Stimulated activated naive B cell treated with anti-CD40 and anti-IgM and Interleukin-4, amounts not matched to agents 10 μg/mL and 1 μg/mL and 100 μg/mL, for 72 hours (primary cell): ENCODE results near the gene CBX7.

Experiments
- ATAC-seq, 2 donors: fragments of 150-1000 bp; cut with Tn5 transposase; replicated peaks; 2 replicates each; pipeline ENCODE4 v1.10.0; 2021; ENCODE audit warnings: moderate library complexity in 1 of 2
- DNase-seq: peaks from one replicate; pipeline ENCODE4 v3.0.0; 2021
- H3K27ac Mint-ChIP-seq: one replicate; pipeline ENCODE4 v1.8.0; 2022; ENCODE audit warnings: mild to moderate bottlenecking, mixed read lengths
- H3K27me3 Mint-ChIP-seq, 2 donors: one replicate each; pipeline ENCODE4 v1.8.0; 2022; ENCODE audit warnings: mixed read lengths in 2 of 2
- H3K36me3 Mint-ChIP-seq, 2 donors: one replicate each; pipeline ENCODE4 v1.8.0; 2022; ENCODE audit warnings: mixed read lengths in 2 of 2, mild to moderate bottlenecking in 1 of 2
- H3K4me1 Mint-ChIP-seq, 2 donors: one replicate each; pipeline ENCODE4 v1.8.0; 2022; ENCODE audit warnings: mixed read lengths in 2 of 2, mild to moderate bottlenecking in 1 of 2
- H3K4me3 Mint-ChIP-seq, 2 donors: one replicate each; pipeline ENCODE4 v1.8.0; 2022; ENCODE audit warnings: mild to moderate bottlenecking in 2 of 2, mixed read lengths in 2 of 2, moderate library complexity in 1 of 2
- H3K9me3 Mint-ChIP-seq, 2 donors: one replicate each; pipeline ENCODE4 v1.8.0; 2022; ENCODE audit warnings: mixed read lengths in 2 of 2, mild to moderate bottlenecking in 1 of 2

CBX7 gene

DNA sequence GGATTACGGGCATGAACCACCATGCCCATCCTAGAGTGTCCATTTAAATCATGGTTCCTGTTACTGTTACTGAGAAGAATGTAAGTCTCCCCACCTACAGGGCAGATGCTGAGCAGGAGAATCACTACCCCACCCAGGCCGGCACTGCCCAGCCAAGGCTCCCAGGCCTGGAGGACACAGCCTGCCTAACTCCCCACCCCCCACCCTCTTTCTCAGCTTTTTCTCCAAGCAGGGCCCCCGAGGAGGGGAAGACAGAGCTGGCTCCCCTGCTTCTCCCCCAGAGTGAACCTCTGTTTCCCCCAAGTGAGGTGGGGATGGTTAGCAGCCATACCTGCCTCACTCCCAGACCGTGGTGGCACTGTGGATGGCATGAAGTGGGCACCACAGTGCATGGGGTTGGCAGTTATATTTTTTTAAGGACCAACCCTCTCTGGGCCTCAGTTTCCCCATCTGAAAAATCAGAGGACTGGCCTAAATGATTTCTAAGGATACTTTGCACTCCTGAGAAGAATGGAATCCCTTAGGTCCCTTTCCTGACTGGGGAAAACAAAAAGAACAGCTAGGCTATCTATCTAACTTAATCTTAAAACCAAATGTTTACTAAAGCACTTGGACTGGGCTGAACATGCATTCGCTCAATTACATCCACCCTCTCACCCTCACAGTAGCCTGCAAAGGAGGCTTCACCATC, 5.0 kb downstream of the CBX7 start:
- Mint-ChIP-seq H3K9me3 (no peaks in the 10 kb centered on the region), H3K4me3 (no peak overlapping the region), H3K36me3 (peaks cover 1 to 8% of the 10 kb centered on the region in 2 donors), H3K27ac (peak overlapping the region; percentile 77), H3K27me3 (no peaks in the 10 kb centered on the region), H3K4me1 (peaks cover 46 to 62% of the 10 kb centered on the region in 2 donors)
- no peak for DNase-seq
- ATAC-seq, result no peak

- Mint-ChIP-seq H3K27ac (peak overlapping the region; percentile 51), H3K36me3 (peaks cover 1 to 8% of the 10 kb centered on the region in 2 donors), H3K27me3 (no peaks in the 10 kb centered on the region), H3K9me3 (no peaks in the 10 kb centered on the region), H3K4me3 (peak overlapping the region; percentile 72 to 99), H3K4me1 (peaks cover 45 to 61% of the 10 kb centered on the region in 2 donors)
- no peak for ATAC-seq
- no peak for DNase-seq
These were observed 6.0 kb downstream of the CBX7 start for GRCh38 chr22:39146256-39147101.

DNA sequence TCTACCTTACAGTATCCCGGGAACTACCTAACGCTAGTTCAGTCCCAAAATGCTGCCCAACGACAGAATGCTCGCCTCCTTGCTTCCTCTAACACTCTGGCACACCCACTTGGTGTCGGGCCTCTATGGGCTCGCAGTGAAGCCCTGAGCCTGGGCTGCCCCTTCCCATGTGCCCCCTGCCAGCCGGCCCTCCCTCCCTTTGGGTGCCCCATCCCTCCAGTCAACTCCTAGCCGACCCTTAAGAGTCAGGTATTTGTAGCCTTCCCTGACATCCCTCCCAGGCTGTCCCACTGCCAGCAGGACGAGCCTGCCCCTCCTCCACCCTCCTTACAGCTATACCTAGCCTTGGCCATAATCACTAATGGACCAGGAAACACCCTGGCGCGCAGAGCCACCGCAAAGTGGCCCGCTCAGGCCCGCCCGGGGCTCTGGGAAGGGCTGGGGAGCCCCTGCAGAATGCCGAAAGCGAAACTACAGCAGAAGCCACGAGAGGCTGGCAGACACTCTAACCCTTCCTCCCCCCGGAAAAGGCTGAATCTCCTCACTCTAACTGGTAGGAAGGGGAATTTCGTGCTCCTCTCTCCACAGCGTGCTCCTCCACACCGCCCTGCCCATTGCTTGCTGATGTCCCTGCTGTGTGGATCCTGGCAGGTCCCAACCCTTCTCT, 8.2 kb downstream of the CBX7 start:
- Mint-ChIP-seq H3K36me3 (peaks cover 4 to 9% of the 10 kb centered on the region in 2 donors), H3K4me1 (peaks cover 25 to 38% of the 10 kb centered on the region in 2 donors), H3K27ac (peak overlapping the region; percentile 86)

DNA sequence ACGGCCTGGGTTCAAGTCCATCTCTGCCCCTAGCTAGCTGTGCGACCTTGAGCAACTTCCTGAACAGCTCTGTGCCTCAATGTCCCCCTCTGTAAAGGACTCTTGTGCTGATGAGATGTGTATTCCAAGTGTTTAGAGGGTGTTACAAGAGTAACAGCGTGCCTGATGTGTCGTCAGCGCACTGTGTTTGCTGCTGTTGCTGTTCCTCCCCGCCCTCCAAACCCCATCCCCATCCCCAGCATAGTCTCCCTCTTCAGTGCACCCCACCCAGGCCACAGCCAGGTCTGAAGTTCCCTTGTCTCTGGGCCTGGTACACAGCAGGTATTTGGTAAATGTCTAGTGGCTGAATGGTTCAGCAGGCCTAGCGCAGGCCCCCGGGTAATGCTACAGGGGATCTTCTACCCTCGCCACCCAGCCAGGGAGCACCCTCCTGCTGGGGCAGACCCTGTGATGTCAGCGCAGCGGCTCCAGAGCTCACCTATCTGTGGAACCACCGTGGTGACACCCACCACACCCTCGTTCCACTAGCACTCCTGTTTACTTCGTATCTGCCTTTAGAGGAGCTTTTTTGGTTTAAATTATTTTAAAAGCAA, 10.3 kb downstream of the CBX7 start:
- no peak overlapping the region for H3K4me3 Mint-ChIP-seq
- peaks cover 2 to 4% of the 10 kb centered on the region in 2 donors for H3K36me3 Mint-ChIP-seq
- no peak overlapping the region for H3K27ac Mint-ChIP-seq
- H3K4me1 Mint-ChIP-seq, result peaks cover 14 to 24% of the 10 kb centered on the region in 2 donors
- no peaks in the 10 kb centered on the region for H3K27me3 Mint-ChIP-seq
- DNase-seq, result no peak
- H3K9me3 Mint-ChIP-seq, result no peaks in the 10 kb centered on the region
- no peak for ATAC-seq

More for the DNA sequence above, 8.2 kb downstream of the CBX7 start:
- DNase-seq (peak; percentile 49), ATAC-seq (peak; percentile 56 to 67)
- Mint-ChIP-seq H3K4me3 (peak overlapping the region; percentile 94 to 99), H3K9me3 (no peaks in the 10 kb centered on the region), H3K27me3 (no peaks in the 10 kb centered on the region)

DNA sequence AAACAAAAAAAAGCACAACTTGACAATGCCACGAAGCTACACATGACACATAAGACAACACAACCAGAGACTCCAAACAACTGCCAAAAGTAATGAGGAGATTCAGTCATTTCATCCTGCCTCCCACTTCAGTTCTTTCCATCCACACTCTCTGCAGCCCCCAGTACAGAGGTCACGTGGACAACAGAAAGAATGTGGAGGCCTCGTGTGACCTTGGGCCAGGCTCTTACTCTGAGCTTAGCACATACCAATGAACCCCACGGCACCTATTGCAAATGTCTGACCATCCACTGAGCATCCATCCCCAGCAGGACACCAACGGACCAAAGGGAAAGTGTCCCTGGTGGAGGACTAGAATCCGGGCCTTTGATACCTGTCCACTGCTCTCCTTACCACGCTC, 12.5 kb downstream of the CBX7 start:
- DNase-seq (no peak), ATAC-seq (no peak)
- Mint-ChIP-seq H3K9me3 (no peaks in the 10 kb centered on the region), H3K4me1 (peaks cover 9 to 13% of the 10 kb centered on the region in 2 donors), H3K36me3 (peaks cover 2 to 4% of the 10 kb centered on the region in 2 donors), H3K27me3 (no peaks in the 10 kb centered on the region), H3K4me3 (no peak overlapping the region), H3K27ac (peak overlapping the region; percentile 42)

DNA sequence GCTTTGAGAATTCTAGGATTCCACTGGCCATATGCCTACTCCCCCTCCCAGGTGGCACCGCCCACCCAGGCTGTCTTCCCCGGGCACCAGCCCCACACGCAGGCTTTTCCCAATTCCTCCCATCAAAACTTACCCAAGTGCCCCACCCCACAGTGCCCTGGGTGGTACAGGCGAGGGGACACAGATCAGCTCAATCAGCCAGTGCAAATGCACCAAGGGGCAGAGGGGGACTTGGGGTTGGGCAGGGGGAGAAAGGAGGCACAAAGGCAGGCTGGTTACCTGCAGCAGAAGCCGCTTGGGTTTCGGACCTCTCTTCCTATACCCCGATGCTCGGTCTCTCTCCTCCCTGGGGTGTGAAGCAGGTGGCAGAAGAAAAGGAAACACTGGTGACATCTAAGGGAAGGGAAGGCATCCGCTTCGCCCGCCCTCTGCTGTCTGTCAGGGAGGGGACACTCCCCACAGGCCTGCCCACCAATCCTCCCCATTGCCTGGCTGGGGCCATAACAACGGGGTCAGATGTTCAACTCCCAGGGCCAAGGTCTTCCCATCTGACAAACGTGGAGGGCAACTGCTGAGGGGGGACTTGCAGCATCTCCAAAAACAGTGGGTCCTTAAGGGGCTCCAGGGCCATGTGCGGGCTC, 14.0 kb downstream of the CBX7 start:
- DNase-seq, result no peak
- no peaks in the 10 kb centered on the region for H3K27me3 Mint-ChIP-seq
- H3K27ac Mint-ChIP-seq, result no peak overlapping the region
- no peak for ATAC-seq
- peaks cover 0 to 3% of the 10 kb centered on the region in 2 donors for H3K4me1 Mint-ChIP-seq
- H3K36me3 Mint-ChIP-seq, result peaks cover 2 to 4% of the 10 kb centered on the region in 2 donors
- no peaks in the 10 kb centered on the region for H3K9me3 Mint-ChIP-seq
- H3K4me3 Mint-ChIP-seq, result no peak overlapping the region

- H3K9me3 Mint-ChIP-seq, result no peaks in the 10 kb centered on the region
- DNase-seq (no peak), ATAC-seq (no peak)
- H3K27me3 Mint-ChIP-seq, result no peaks in the 10 kb centered on the region
- no peak overlapping the region for H3K4me3 Mint-ChIP-seq
- H3K27ac Mint-ChIP-seq, result peak overlapping the region; percentile 31
- H3K36me3 Mint-ChIP-seq, result peaks cover 6 to 8% of the 10 kb centered on the region in 2 donors
- peaks cover 0 to 5% of the 10 kb centered on the region in 2 donors for H3K4me1 Mint-ChIP-seq
These were observed 16.2 kb downstream of the CBX7 start for GRCh38 chr22:39136317-39136716.

DNA sequence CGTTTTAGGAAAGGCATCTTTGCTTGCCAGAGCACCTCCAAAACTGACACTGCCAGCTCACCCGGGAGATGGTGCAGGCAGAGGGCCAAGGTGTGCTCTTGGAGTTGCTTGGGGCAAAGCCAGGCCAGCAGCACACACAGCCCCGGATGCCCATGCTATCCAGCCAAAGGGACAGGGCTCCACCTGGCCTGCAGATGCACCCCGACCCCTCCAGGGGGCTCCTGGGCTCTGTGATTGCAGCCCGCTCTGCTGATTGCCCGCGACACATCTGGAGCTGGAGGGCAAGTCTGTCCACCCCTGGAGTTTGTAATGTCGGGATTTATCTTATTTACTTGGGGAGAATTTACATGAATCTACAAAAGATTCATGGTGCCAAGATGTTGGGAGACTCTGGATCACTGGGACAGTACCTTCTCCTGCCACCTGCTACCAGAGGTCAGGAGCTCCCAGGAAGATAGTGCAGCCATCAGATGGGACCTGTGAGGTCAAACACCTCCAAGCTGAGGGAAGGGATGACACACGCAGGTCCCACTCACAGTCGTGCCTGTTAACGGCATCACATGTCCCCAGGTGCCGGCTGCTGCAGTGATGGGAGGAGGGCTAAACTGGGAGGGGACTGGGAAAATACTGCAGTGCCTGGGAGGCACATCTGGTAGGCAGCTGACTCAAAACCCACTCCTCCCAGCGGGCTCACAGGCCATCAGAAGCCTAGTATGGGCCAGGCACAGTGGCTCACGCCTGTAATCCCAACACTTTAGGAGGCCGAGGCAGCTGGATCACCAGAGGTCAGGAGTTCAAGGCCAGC, 17.2 kb downstream of the CBX7 start:
- Mint-ChIP-seq H3K4me1 (peaks cover 0 to 6% of the 10 kb centered on the region in 2 donors), H3K9me3 (no peaks in the 10 kb centered on the region), H3K27ac (no peak overlapping the region), H3K27me3 (no peaks in the 10 kb centered on the region), H3K36me3 (peaks cover 6 to 8% of the 10 kb centered on the region in 2 donors), H3K4me3 (no peak overlapping the region)
- DNase-seq, result no peak
- ATAC-seq, result peak; percentile 76 to 84

DNA sequence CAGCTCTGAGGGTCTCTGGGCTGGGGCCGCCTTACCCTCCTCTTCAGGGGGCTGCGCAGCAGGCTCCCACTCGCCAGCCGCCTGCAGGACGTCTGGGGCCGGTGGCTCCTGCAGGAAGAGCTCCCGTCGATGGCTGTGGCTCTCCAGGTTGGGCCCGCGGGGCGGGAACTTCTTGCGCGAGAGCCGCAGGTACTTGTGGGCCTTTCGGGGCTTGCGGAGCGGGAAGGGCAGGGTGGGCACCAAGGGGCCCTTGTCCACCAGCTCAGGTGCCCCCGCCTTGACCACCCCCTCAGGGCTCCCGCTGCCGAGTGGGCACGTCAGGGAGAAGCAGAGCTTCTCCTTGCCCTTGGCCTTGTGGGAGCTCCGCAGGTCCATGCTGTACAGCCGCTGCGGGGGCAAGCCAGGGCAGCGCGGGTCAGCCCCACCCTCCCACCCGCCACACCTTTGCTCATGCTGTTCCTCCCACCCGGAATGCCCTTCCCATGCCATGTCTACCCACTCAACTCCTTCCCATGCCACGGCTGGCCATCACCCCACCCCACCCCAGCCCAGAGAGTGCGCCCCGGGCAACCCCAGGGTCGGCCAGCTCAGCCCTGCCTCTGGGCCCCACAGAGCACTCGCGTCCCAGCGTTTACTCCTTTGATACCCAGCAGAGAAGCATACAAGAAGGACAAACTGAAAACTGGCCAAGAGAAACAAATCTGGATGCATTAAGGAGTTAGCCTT, 18.0 kb downstream of the CBX7 start:
- ATAC-seq (no peak), DNase-seq (no peak)
- no peak overlapping the region for H3K27ac Mint-ChIP-seq
- H3K4me1 Mint-ChIP-seq, result peaks cover 0 to 6% of the 10 kb centered on the region in 2 donors
- peaks cover 4% of the 10 kb centered on the region in 2 donors for H3K36me3 Mint-ChIP-seq
- H3K9me3 Mint-ChIP-seq, result no peaks in the 10 kb centered on the region
- no peaks in the 10 kb centered on the region for H3K27me3 Mint-ChIP-seq
- H3K4me3 Mint-ChIP-seq, result no peak overlapping the region

DNA sequence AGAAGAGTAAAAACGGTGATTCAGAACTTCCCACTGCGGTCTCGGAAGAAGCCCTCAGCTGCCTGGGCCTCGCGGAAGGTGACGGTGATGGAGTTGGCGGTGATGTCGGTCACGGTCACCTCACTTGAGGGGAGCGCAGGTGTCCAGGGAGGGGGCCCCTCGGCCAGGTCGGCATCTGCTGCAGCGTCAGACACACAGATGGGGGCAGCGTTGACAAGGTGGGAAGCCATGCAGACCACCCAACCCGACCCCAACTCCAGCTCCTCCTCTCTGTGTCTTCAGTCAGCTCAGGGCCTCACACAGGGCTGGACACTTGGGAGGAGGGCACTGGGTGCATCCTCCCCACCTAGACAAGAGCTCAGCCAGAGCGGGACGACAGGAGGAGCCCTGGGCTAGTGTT, 18.6 kb downstream of the CBX7 start:
- H3K36me3 Mint-ChIP-seq, result peaks cover 4 to 7% of the 10 kb centered on the region in 2 donors
- H3K27me3 Mint-ChIP-seq, result no peaks in the 10 kb centered on the region
- H3K9me3 Mint-ChIP-seq, result no peaks in the 10 kb centered on the region
- DNase-seq (no peak), ATAC-seq (no peak)
- peak overlapping the region; percentile 14 for H3K27ac Mint-ChIP-seq
- no peak overlapping the region for H3K4me3 Mint-ChIP-seq
- peaks cover 1 to 6% of the 10 kb centered on the region in 2 donors for H3K4me1 Mint-ChIP-seq

DNA sequence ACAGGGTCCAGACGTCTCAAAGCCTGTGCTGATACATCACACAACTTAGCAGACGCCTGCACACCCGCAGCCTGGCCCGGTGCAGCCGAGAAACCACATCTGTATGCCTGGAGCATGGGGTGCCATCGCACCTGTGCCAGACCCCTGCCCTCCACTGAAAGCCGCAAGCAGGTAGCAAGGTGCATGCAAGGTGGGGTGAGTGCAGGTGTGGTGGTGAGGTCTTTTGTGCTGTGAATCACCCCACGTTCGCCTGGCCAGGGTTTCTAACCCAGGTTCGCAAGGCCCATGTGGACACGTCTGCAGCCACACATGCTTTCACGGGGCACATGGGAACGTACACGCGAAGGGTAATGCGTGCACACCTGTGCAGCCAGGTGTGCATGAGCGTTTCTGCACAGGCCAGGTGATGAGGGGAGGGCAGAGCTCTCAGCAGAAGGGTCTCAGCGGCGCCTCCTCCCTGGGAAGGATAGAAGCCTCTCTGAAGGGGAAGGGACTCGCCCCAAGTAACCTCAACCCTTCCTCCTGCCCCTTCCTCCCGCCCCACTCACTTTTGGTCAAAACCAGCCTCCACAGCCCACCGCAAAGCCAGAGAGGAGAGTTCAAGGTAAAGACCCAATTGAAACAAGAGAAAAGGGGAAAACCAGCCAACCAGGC, 19.5 kb downstream of the CBX7 start:
- peaks cover 4 to 11% of the 10 kb centered on the region in 2 donors for H3K36me3 Mint-ChIP-seq
- peaks cover 6 to 8% of the 10 kb centered on the region in 2 donors for H3K4me1 Mint-ChIP-seq
- no peaks in the 10 kb centered on the region for H3K27me3 Mint-ChIP-seq
- no peak overlapping the region for H3K4me3 Mint-ChIP-seq
- ATAC-seq (no peak), DNase-seq (no peak)
- H3K27ac Mint-ChIP-seq, result no peak overlapping the region
- H3K9me3 Mint-ChIP-seq, result no peaks in the 10 kb centered on the region

DNA sequence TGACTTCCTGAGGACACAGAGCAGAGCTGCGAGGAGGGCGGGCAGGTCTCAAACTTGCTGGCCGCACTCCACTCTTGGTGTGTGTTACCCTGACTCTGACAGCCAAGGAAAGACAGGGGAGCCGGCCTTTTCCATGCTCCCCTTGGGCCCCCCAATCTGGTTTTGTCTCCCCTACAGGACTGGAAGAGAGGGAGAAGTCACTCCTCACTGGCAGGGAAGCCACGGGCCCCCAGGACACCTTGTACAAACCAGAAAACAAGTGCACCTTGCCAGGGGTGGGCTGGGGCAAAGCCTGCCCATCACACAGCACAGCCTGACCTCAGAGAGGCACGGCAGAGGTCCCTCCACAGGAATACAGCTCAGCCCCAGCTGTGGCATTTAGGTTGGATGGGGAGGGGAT, 20.2 kb downstream of the CBX7 start:
- Mint-ChIP-seq H3K4me1 (peaks cover 6 to 8% of the 10 kb centered on the region in 2 donors), H3K27ac (no peak overlapping the region), H3K27me3 (no peaks in the 10 kb centered on the region), H3K36me3 (peaks cover 4 to 11% of the 10 kb centered on the region in 2 donors), H3K9me3 (no peaks in the 10 kb centered on the region), H3K4me3 (no peak overlapping the region)
- no peak for DNase-seq
- ATAC-seq, result no peak
